ENCODE data around the gene DSC2.

The DSC2 gene

GRCh38 chr18:31097666-31098065 lies 4.6 kb downstream of the DSC2 start:
- Histone ChIP-seq H3K27me3 (ENCODE audit: control insufficient read depth, insufficient read depth, low read length) (no peaks in the 10 kb centered on the region), H3K4me3 (ENCODE audit: low read depth, low read length) (no peak overlapping the region), H3K27ac (ENCODE audit: low read depth, low read length) (no peak overlapping the region), H3K36me3 (ENCODE audit: control insufficient read depth, insufficient read depth, low read length) (peaks cover 4% of the 10 kb centered on the region), H3K9ac (ENCODE audit: low read length) (no peak overlapping the region), H3K9me3 (ENCODE audit: control insufficient read depth, insufficient read depth, low read depth, low read length) (peaks cover 2% of the 10 kb centered on the region; the same call in 1 of the 2 replicates), H3K4me1 (ENCODE audit: control insufficient read depth, insufficient read depth, low read length) (peaks cover 18% of the 10 kb centered on the region)

- Histone ChIP-seq H3K27me3 (ENCODE audit: control insufficient read depth, insufficient read depth, low read length) (no peaks in the 10 kb centered on the region), H3K36me3 (ENCODE audit: control insufficient read depth, insufficient read depth, low read length) (peaks cover 37% of the 10 kb centered on the region), H3K4me3 (ENCODE audit: low read depth, low read length) (no peak overlapping the region), H3K9me3 (ENCODE audit: control insufficient read depth, insufficient read depth, low read depth, low read length) (peaks cover 2% of the 10 kb centered on the region; the same call in 1 of the 2 replicates), H3K4me1 (ENCODE audit: control insufficient read depth, insufficient read depth, low read length) (0 out of 2 replicates have a peak, but pooled peaks cover 6% of the 10 kb centered on the region), H3K27ac (ENCODE audit: low read depth, low read length) (no peak overlapping the region), H3K9ac (ENCODE audit: low read length) (no peak overlapping the region)
Observed at GRCh38 chr18:31093880-31094279, 8.3 kb downstream of the DSC2 start.

DNA sequence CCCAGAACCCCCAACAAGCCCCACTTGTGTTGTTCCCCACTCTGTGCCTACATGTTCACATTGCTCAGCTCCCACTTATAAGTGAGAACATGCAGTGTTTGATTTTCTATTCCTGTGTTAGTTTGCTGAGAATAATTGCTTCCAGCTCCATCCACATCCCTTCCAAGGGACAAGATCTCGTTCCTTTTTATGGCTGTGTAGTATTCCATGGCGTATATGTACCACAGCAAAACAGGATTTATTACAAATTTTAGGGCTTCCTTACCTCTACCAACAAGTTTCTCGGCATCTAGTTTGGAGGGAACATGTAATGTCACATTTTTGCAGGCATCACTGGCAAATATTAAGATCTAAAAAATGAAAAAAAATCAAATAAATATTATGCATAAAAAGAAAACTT lies 8.9 kb downstream of the DSC2 start:
- 0 out of 2 replicates have a peak, but pooled peaks cover 6% of the 10 kb centered on the region for H3K4me1 ChIP-seq (ENCODE audit: control insufficient read depth, insufficient read depth, low read length)
- H3K27ac ChIP-seq (ENCODE audit: low read depth, low read length), result no peak overlapping the region
- no peak overlapping the region for H3K4me3 ChIP-seq (ENCODE audit: low read depth, low read length)
- H3K27me3 ChIP-seq (ENCODE audit: control insufficient read depth, insufficient read depth, low read length), result no peaks in the 10 kb centered on the region
- peaks cover 42% of the 10 kb centered on the region for H3K36me3 ChIP-seq (ENCODE audit: control insufficient read depth, insufficient read depth, low read length)
- no peak overlapping the region for H3K9ac ChIP-seq (ENCODE audit: low read length)
- peaks cover 2% of the 10 kb centered on the region; the same call in 1 of the 2 replicates for H3K9me3 ChIP-seq (ENCODE audit: control insufficient read depth, insufficient read depth, low read depth, low read length)

- Histone ChIP-seq H3K9me3 (ENCODE audit: control insufficient read depth, insufficient read depth, low read depth, low read length) (peaks cover 2% of the 10 kb centered on the region; the same call in 1 of the 2 replicates), H3K27me3 (ENCODE audit: control insufficient read depth, insufficient read depth, low read length) (no peaks in the 10 kb centered on the region), H3K36me3 (ENCODE audit: control insufficient read depth, insufficient read depth, low read length) (peaks cover 58% of the 10 kb centered on the region), H3K4me1 (ENCODE audit: control insufficient read depth, insufficient read depth, low read length) (0 out of 2 replicates have a peak, but pooled peaks cover 6% of the 10 kb centered on the region), H3K27ac (ENCODE audit: low read depth, low read length) (no peak overlapping the region), H3K9ac (ENCODE audit: low read length) (no peak overlapping the region), H3K4me3 (ENCODE audit: low read depth, low read length) (no peak overlapping the region)
Observed at GRCh38 chr18:31091350-31091749, 10.9 kb downstream of the DSC2 start.

DNA sequence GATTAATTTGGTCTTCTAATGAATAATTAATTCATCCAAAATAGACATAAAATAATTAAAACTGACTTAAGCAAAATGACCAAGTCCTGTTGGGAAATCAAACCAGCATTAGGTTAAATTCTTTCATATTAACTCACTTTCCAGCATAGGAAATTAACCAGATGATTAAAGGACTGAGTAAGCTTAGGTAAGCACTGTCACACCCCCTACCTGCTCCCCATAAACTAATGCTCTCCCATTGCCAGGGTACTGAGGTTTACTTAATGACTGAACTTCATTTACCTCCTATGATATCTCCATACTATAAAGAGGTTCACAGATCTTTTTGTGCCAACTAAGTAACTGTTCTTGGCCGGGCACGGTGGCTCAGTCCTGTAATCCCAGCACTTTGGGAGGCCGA lies 13.7 kb downstream of the DSC2 start:
- H3K27me3 ChIP-seq (ENCODE audit: control insufficient read depth, insufficient read depth, low read length), result no peaks in the 10 kb centered on the region
- no peak overlapping the region for H3K9ac ChIP-seq (ENCODE audit: low read length)
- no peaks in the 10 kb centered on the region for H3K4me1 ChIP-seq (ENCODE audit: control insufficient read depth, insufficient read depth, low read length)
- peaks cover 73% of the 10 kb centered on the region for H3K36me3 ChIP-seq (ENCODE audit: control insufficient read depth, insufficient read depth, low read length)
- H3K9me3 ChIP-seq (ENCODE audit: control insufficient read depth, insufficient read depth, low read depth, low read length), result peaks cover 2% of the 10 kb centered on the region; the same call in 1 of the 2 replicates
- no peak overlapping the region for H3K27ac ChIP-seq (ENCODE audit: low read depth, low read length)
- no peak overlapping the region for H3K4me3 ChIP-seq (ENCODE audit: low read depth, low read length)

DNA sequence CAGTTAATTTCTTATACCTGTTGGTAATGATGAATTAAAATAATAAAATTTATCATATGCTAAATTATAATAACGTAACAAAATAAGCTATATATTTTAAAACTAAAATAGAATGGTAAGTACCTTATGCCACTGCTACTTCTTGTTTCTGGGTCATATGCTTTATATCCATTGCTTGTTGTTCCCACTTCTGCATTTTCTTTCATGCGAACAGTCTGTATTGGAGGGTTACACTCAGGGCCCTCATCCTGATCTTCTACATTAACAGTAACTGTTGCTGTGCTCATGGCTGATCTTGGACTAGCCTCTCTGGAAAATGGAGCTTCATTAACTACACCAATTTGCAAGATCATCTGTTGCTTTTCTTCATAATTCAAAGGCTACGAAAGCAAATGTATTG lies 22.2 kb downstream of the DSC2 start:
- no peaks in the 10 kb centered on the region for H3K9me3 ChIP-seq (ENCODE audit: control insufficient read depth, insufficient read depth, low read depth, low read length)
- H3K4me1 ChIP-seq (ENCODE audit: control insufficient read depth, insufficient read depth, low read length), result no peaks in the 10 kb centered on the region
- H3K36me3 ChIP-seq (ENCODE audit: control insufficient read depth, insufficient read depth, low read length), result peaks cover 49% of the 10 kb centered on the region
- no peaks in the 10 kb centered on the region for H3K27me3 ChIP-seq (ENCODE audit: control insufficient read depth, insufficient read depth, low read length)
- H3K9ac ChIP-seq (ENCODE audit: low read length), result no peak overlapping the region
- no peak overlapping the region for H3K27ac ChIP-seq (ENCODE audit: low read depth, low read length)
- no peak overlapping the region for H3K4me3 ChIP-seq (ENCODE audit: low read depth, low read length)

GRCh38 chr18:31077878-31078277 lies 24.3 kb downstream of the DSC2 start:
- no peaks in the 10 kb centered on the region for H3K4me1 ChIP-seq (ENCODE audit: control insufficient read depth, insufficient read depth, low read length)
- H3K9ac ChIP-seq (ENCODE audit: low read length), result no peak overlapping the region
- H3K36me3 ChIP-seq (ENCODE audit: control insufficient read depth, insufficient read depth, low read length), result peaks cover 58% of the 10 kb centered on the region
- no peaks in the 10 kb centered on the region for H3K27me3 ChIP-seq (ENCODE audit: control insufficient read depth, insufficient read depth, low read length)
- H3K27ac ChIP-seq (ENCODE audit: low read depth, low read length), result no peak overlapping the region
- H3K4me3 ChIP-seq (ENCODE audit: low read depth, low read length), result no peak overlapping the region
- no peaks in the 10 kb centered on the region for H3K9me3 ChIP-seq (ENCODE audit: control insufficient read depth, insufficient read depth, low read depth, low read length)

GRCh38 chr18:31072175-31072574 lies 30.0 kb downstream of the DSC2 start:
- Histone ChIP-seq H3K36me3 (ENCODE audit: control insufficient read depth, insufficient read depth, low read length) (peaks cover 64% of the 10 kb centered on the region), H3K4me1 (ENCODE audit: control insufficient read depth, insufficient read depth, low read length) (no peaks in the 10 kb centered on the region), H3K27ac (ENCODE audit: low read depth, low read length) (no peak overlapping the region), H3K9me3 (ENCODE audit: control insufficient read depth, insufficient read depth, low read depth, low read length) (no peaks in the 10 kb centered on the region), H3K9ac (ENCODE audit: low read length) (no peak overlapping the region), H3K4me3 (ENCODE audit: low read depth, low read length) (no peak overlapping the region), H3K27me3 (ENCODE audit: control insufficient read depth, insufficient read depth, low read length) (no peaks in the 10 kb centered on the region)

DNA sequence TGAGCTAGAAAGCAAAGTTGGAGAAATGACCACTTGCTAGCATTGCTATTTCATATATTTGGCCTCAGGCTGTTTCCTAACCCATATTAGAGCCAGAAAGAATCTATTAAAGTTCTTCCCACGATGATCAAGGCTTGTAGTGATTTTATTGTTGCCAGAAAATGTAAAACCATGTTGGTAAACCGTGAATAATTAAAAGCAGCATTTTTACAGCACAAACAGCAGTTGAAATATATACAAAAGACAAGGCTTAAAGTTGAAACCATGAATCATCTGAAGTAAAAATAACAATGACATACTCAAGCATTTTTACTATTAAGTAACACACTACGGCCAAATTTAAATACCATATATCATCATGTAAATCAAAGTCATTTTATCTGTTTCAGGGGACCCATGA lies 32.0 kb downstream of the DSC2 start:
- Histone ChIP-seq H3K9ac (ENCODE audit: low read length) (no peak overlapping the region), H3K36me3 (ENCODE audit: control insufficient read depth, insufficient read depth, low read length) (peaks cover 67% of the 10 kb centered on the region)

DNA sequence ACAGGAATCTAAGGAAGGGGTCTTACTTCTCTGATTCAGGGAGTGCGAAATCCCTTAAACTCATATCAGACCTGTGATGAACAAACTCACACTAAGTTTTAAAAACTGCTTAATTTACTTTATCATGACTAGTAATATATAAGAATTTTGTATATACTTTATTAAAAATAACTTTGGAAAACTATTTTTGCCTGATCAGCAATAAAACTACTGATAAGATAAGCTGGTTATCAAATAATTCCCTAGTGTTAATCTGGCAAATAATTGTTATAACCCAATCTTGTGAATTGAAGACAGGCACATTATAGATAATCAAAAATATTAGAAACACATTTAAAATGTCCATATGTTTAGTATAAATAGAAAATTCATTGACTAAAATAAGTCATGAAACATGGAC lies 36.0 kb downstream of the DSC2 start:
- H3K4me3 ChIP-seq (ENCODE audit: low read depth, low read length), result no peak overlapping the region
- no peaks in the 10 kb centered on the region for H3K4me1 ChIP-seq (ENCODE audit: control insufficient read depth, insufficient read depth, low read length)
- no peak overlapping the region for H3K27ac ChIP-seq (ENCODE audit: low read depth, low read length)
- peaks cover 35% of the 10 kb centered on the region for H3K36me3 ChIP-seq (ENCODE audit: control insufficient read depth, insufficient read depth, low read length)
- H3K9ac ChIP-seq (ENCODE audit: low read length), result no peak overlapping the region
- H3K9me3 ChIP-seq (ENCODE audit: control insufficient read depth, insufficient read depth, low read depth, low read length), result no peaks in the 10 kb centered on the region
- H3K27me3 ChIP-seq (ENCODE audit: control insufficient read depth, insufficient read depth, low read length), result no peaks in the 10 kb centered on the region

More for the DNA sequence above, 32.0 kb downstream of the DSC2 start:
- H3K9me3 ChIP-seq (ENCODE audit: control insufficient read depth, insufficient read depth, low read depth, low read length), result no peaks in the 10 kb centered on the region
- no peaks in the 10 kb centered on the region for H3K4me1 ChIP-seq (ENCODE audit: control insufficient read depth, insufficient read depth, low read length)
- H3K27ac ChIP-seq (ENCODE audit: low read depth, low read length), result no peak overlapping the region
- H3K27me3 ChIP-seq (ENCODE audit: control insufficient read depth, insufficient read depth, low read length), result no peaks in the 10 kb centered on the region
- no peak overlapping the region for H3K4me3 ChIP-seq (ENCODE audit: low read depth, low read length)

- Histone ChIP-seq H3K36me3 (ENCODE audit: control insufficient read depth, insufficient read depth, low read length) (peaks cover 25% of the 10 kb centered on the region), H3K9me3 (ENCODE audit: control insufficient read depth, insufficient read depth, low read depth, low read length) (no peaks in the 10 kb centered on the region), H3K27ac (ENCODE audit: low read depth, low read length) (no peak overlapping the region), H3K4me3 (ENCODE audit: low read depth, low read length) (no peak overlapping the region), H3K4me1 (ENCODE audit: control insufficient read depth, insufficient read depth, low read length) (no peaks in the 10 kb centered on the region), H3K27me3 (ENCODE audit: control insufficient read depth, insufficient read depth, low read length) (no peaks in the 10 kb centered on the region), H3K9ac (ENCODE audit: low read length) (no peak overlapping the region)
Observed at GRCh38 chr18:31065036-31065773, 37.0 kb downstream of the DSC2 start.
